ENCODE results near the gene EPHB6.

- TF ChIP-seq, protein P1, sequence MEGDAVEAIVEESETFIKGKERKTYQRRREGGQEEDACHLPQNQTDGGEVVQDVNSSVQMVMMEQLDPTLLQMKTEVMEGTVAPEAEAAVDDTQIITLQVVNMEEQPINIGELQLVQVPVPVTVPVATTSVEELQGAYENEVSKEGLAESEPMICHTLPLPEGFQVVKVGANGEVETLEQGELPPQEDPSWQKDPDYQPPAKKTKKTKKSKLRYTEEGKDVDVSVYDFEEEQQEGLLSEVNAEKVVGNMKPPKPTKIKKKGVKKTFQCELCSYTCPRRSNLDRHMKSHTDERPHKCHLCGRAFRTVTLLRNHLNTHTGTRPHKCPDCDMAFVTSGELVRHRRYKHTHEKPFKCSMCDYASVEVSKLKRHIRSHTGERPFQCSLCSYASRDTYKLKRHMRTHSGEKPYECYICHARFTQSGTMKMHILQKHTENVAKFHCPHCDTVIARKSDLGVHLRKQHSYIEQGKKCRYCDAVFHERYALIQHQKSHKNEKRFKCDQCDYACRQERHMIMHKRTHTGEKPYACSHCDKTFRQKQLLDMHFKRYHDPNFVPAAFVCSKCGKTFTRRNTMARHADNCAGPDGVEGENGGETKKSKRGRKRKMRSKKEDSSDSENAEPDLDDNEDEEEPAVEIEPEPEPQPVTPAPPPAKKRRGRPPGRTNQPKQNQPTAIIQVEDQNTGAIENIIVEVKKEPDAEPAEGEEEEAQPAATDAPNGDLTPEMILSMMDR (IDR thresholded peaks at IDR 0.05): no peak
- TF ChIP-seq POLR2A (IDR thresholded peaks at IDR 0.05): no peak
Observed at GRCh38 chr7:142815134-142815533, 39.7 kb upstream of the EPHB6 start.
